Colon (tissue), 2 donors: ENCODE measurements around the gene ADGRB2.

ENCODE experiments used
- FAIRE-seq: peaks from 2 replicates; lab custom pipeline; 2012; peaks lifted over from hg19 to GRCh38; lab: Jason Lieb, UNC
- donor health status: control.
- donor health status: control.

Gene ADGRB2

DNA sequence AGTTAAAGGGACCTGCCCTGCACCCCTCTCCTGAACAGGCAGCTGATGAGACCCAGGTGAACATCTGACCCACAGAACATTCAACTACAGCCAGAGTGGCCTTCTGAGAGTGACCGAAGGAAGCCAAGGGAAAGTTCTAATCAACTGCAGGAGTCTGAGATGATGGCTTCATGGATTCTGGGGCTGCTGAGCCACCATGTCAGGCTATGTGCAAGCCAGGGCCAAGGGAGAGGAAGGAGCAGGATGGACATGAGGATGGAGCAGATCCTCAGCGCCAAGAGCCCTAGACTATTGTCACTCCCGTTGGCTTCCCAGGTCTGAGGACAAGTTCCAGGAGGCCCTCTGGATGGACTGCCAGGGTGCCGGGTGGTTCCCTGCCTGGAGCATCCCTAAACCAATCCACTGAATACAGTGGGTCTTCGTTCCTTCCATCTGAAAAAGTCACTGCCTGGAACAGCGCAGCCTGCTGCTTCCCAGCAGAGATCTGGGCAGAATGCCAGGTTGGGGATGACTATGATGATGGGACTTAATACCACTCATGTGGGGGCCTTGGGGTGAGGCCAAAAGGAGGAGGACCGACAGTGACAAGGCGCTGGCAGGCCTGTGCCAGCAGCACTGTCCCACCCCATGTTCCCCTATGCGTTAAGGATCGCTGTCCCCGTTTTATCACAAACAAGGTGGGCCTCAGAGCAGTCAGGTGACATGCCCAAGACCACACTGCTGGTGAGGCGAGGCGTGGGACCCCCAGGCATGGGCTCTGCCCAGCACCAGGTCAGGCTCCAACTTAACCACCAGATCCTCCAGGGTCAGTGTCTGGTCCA, 31.9 kb upstream of the ADGRB2 start:
- no peak for FAIRE-seq

DNA sequence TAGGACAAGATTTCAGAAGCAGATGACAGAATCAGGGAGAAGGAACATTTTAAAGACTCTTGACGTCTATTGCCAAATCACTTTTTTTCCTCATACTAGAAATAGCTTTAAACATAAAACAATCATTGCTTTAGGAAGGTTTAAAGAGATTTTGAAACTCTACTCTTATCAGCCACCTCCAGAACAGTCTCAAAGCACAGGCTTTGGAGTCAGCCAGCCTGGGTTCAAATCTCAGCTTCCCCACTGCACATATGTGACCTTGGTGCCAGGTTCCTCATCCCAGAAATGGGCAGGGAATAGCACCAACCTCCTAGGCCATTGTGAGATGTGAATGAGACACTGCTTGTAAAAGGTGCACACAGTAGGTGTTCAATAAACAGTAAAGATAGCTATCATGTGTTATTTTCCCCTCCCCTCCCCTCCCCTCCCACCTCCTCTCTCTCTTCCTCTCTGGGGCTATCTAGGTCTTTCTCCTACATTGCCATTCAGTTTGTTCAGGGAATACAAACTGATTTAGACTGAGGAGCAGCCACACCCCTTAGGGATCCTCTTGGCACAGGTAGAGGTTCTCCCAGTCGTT, 31.0 kb upstream of the ADGRB2 start:
- FAIRE-seq, result no peak

DNA sequence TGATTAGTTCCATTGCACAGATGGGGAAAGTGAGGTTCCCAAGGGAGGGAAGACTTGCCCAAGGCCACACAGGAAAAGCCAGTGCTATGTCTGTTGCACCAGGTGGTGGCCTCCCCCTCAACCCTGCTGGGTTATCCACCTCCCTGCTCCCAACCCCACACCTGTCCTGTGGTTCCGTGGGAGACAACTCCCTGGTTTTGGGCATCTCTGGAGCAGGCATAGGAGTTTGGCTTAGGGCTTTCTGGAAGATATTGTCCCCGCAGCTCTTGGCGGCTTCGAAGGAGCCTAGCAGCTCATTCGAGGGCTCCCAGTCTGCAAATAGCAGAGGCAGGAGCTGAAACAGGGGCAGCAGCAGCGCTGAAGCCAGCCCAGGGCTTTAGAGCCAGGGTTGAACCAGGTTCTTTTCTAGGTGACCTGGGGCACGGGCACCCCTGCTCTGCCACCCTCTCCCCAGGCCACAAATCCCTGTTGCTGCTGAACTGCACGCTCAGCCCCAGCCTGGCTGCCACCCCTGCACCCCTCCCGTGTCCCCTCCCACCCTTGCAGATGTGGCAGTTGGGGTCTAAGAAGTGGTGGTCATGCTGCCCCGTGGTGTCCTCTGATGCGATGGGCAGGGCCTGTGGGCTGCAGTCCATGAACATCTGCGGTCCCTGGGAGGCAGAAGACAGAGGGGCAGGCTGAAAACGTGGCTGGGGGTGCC, 29.6 kb upstream of the ADGRB2 start:
- FAIRE-seq, result no peak

DNA sequence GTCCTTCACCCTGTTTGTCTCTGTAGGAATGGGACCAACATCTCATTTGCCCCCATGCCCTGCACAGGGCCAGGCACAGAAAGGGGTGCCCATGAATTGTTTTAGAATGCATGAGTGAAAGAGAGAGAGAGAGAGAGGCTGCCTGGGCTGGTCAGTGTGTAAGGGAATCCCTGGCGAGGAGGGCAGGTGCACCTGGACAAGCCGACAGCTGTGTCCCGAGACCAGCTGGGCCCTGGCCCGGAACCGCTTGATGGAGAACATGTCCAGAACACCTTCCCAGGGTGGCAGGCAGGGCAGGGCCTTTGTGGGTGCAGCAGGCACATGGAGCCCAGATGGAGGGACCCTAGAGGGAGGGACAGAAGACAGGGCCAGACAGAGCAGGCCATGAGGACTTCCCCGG, 28.9 kb upstream of the ADGRB2 start:
- FAIRE-seq, result no peak

DNA sequence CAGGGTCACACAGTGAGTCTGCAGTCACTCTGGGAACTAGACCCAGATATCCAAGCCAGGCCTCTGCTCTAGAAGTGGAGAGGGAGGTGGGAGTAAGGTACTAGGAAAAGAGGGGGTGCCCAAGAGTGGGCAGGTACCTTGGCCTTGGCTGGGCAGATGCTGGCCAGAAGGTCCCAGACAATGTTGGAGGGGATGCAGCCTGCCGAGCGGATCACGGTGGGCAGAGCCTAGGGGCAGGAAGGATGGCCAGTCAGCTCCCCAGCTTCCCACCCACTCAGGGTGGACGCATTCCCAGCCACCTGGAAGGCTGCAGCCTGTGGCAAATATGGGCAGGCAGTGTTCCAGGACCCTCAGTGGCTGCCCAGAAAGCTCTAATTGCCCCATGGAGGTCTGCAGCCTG, 28.4 kb upstream of the ADGRB2 start:
- no peak for FAIRE-seq

DNA sequence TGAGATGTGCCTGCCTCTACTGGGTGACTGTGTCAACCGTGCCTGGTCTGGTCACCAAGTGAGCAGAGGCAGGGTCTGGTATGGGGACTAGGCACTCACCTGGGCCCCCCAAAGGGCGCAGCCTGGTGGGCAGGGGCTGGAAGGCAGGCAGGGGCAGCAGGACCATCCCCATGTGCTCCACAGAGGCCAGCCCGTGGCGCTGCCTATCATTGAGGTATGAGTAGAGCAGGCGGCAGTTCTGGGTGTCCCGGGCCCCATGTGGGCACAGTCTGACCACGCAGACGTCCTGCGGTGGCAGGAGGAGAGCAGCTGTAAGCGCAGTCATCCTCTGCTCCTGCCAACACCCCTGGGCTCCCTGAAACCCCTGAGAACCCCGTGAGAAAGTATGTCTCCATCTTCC, 28.0 kb upstream of the ADGRB2 start:
- no peak for FAIRE-seq

DNA sequence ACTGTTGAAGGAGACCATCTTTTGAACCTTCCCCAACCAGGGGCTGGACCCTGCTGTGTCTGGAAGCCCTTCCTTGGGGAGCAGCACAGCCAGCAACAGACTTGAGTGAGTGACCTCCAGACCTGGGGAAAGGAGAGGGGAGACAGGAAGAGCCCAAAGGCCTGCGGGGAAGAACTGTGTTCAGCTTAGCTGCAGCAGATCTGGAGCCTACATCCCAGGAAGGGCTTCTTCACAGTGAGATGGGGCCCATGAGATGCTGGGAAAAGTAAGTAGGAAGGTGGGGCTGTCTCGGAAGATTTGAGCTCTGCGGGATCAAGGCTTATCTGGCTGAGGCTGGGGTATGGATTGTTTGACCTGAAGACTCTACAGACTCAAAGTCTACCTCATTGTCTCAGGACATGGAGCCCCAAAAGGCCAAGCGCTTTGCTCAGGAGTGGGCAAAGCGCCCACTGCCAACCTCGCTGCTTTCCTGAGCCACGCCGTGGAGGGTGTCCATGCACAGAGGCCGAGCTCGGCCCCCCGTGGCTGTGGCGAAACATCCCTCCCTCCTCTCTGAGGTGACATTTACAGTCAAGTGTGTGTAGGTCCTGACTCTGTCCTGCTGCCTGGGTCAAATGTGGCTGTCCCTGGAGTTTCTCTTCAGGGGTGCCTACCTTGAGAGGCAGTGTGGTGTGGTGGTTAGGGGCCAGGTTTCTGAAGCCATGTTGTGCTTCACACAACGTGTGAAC, 27.2 kb upstream of the ADGRB2 start:
- no peak for FAIRE-seq

DNA sequence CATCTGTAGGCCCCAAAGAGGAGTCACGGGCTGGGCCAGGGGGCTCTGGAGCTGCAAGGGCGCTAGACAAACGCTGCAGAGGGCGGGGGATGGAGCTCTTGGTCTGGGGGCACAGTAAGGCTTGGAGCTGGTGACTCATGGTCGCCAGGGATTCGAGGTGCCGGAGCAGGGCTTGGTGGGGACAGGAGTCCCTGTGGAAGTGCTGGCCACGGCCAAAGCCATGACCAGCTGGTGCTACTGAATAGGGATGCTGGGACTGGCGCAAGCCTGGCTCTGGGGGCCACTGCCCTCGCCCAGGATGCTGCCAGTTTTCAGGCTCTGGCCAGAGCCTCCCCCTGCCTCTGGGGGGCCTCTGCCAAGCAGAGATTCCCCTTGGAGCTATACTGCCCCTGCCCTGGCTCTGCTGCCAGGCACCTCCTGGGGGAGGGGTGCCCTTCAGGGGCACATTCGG, 26.5 kb upstream of the ADGRB2 start:
- no peak for FAIRE-seq

DNA sequence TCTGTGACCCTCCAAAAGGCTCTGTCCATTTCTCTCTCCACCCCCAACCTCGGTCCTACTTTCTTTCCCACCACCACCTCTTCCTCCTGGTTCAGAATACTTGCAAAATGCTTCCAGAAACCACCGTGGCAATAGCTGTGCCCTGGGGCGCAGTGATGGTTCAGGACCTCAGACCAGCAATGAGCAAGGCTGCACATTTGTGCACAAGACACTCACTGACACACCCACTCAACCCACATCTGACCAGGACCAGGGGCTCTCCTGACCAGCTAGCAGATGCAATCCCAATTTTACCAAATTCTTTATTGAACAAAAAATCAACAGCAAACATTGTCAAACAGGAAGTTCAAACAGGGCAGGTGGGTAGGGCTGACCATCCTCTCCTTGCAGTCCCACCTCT, 26.0 kb upstream of the ADGRB2 start:
- FAIRE-seq, result no peak

DNA sequence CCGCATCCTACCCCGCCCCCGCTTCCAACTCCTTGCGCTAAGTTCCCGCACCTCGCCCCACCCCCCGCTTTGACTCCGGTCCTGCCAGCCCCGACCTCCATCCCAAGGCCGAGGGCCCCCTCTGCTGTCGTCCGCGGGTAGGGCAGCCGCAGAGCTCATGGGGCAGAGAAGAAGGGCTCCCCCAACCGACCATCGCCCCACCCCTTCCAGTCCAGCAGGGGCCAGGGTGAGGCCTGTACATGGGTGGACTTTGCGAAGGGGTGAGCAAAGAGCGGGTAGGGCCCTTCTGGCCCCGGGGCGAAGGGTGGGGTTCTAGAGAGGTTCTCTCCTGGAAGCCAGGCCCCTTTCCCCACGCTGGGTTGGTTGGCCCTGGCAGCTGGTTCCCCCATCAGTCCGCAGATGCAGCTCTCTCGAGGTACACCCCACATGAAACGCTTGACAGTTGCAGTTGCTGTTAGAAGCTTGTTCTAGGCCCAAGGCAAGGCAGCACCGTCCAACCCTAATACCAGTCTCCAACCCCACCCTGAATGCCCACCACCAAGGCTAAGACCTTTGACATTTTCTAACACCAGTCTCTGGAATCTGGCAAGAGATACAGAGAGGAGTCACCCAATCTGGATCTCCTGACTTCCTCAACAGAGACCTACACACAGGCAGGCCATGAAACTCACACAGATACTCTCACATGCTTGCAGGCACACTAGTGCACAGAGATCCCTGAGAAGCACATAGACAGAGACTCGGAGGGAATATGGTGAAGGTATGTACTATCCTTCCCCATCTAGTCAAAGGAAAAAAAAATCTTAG, 25.3 kb upstream of the ADGRB2 start:
- FAIRE-seq, result no peak

DNA sequence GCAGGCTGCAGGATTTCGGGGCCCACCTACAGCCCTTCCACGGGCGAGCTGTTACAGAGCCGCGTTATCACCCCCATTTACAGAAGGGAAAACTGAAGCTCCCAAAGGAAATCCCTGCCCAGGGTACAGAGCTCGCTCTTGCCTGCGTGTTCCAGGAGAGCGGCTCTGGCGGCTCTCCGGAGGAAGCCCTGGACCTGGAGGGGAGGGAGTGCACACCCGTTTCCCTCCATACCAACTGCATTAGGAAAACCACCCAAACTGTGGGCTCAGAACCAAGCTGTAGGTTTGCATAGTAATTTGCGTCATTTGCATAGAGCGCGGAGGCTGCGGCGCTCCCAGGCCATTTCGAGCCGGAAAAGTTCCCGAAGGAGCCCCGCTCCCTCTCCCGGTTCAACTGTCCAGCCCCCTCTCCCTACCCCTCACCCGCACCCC, 24.7 kb upstream of the ADGRB2 start:
- no peak for FAIRE-seq

DNA sequence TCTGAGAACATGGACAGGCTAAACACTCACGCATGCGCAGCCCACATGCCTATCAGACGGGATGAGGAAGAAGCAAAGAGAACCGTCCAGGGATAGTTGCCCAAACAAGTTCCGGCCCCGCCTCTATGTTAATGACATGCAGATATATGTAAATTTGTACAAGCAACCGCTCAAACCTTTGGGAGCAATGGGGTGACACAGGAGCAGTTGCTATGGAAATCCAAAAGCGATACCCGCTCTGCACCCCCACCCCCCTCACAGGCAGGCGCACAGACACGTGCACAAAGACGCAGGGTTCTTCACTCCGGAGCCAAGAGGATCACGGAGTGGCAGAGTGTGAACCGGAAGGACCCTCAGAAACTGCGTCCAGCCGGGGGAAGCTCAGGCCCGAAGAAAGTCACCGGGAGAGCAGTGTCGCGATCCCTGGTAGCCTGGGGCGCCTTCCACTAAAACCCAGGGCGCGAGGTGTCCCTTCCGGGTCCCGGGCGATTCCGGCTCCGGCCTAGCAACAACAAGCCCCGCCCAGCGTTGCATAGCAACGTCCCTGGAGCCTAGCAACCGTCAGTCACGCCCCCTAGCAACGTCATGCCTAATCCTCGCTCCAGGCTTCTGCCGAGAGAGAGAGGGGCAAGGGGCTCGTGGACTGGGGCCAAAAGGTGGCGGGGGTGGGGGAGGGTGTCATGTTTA, 24.1 kb upstream of the ADGRB2 start:
- FAIRE-seq, result no peak

DNA sequence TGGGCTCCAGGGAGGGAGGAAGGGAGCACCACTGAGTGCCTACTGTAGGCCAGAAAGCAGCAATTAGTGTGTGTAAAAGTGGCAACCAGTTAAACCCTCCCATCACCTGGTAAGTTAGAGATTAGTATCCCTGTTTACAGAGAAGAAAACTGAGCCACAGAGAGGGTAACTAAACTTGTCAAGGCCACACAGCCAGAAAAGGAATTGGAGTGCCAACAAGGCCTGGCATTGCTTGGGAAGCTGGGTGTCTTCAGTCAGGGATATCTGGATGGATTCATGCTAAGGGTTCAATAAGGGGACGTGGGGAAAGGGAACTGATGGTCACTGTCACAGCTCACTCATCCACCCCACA, 23.6 kb upstream of the ADGRB2 start:
- FAIRE-seq, result no peak

DNA sequence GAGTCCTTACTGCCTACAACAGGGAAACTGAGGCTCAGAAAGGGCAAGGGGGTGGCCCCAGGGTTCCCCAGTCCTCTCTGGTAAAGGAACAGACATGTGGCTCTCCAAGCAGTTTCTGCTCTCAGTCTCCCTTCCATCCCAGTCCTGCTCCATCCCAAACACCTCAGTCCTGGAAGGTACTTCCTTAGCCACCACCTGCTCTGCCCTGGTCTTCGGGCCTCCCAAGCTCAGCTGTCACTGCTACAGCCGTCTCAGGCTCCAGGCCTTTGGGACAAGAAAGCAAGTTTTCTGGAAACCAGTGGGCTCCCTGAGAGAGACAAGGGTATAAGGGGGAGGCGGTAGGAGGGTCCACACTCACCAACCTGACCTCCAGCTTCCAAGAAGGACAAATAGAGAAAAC, 23.1 kb upstream of the ADGRB2 start:
- FAIRE-seq, result no peak

DNA sequence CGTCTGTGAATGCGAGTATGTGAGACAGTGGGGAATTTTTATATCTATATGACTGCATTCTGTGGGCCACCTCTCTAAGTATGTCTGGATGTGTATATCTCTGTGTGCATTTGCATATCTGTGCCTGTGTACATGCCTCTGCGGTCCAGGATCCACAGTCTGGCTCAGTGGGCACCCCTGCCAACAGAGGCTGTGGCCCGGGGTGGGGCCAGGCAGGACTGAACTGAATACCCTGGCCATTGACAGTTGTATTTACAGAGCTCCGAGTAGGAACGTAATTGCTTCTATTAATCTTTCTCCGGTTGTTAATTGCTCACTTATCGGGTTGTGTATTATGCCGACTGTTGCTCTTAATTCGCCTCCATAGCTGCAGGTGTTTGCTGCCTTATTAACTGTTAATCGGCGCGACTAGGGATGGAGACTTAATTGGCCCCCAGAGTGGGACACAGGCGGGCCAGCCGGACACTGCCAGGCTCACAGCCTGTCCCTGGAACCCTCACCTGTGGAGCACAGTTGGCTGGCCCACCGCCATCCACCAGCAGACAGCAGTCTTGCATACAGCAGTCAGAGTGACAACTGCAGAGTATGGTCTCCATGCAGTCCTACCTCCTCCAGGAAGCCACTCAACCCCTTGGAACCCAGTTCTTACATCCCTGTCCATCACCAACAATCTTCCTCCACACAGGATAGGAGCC, 22.4 kb upstream of the ADGRB2 start:
- no peak for FAIRE-seq

DNA sequence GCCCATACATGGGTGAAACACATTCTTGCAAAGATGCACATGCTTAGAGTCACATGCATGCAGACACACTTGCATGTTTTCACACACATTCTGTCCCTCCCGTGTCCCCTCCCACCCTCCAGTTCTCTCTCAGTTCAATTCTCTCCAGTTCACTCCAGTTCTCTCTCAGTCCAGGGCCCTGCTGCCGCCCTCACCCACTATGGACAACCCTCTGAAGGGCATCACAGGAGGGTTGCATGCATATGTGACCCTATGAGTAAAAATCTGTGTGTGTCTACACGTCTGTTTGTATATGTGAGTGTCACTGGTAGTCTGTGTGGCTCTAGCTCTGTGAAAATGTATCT, 21.8 kb upstream of the ADGRB2 start:
- FAIRE-seq, result no peak

DNA sequence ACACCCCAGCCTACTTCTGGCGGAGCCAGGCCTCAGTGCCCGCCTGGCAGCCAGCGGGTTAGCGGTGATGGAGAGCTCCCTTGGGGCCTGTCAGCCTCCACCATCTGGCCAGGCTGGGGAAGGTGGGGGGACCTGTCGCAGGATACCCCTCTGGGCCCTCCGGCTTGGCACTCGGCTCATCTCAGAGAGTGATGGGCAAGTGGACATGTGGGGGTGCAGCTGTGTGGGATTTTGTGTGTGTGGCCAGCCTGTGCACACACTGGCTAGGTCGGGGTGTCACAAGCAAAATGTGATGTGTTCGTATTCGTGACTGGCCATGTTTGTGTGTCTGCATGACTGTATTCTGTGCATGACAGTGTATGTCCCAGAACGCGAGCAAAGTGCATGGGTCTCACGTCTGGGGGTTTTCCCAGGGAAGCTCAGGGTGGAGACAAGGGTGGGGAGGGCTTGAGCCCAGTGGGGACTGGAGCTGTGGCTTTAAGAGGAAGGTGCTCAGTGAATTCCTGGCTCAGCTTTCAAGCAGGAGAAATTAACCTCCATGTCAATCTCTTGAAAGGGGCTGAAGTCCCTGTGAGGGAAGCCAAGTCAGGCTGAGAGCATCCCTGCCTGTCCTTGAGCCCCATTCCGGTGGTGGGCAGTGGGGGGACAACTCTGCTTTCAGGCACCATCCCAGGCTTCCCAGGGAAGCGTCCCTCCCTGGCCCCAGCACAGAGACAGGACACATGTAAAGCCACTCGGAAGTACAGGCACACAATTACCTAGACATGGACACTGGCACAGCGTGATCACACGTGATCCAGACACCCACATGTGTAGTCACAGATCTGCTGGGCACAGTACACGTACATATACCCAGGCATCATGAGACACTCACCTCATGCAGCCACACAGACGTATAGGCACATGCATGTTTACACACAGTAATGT, 21.1 kb upstream of the ADGRB2 start:
- FAIRE-seq, result no peak

DNA sequence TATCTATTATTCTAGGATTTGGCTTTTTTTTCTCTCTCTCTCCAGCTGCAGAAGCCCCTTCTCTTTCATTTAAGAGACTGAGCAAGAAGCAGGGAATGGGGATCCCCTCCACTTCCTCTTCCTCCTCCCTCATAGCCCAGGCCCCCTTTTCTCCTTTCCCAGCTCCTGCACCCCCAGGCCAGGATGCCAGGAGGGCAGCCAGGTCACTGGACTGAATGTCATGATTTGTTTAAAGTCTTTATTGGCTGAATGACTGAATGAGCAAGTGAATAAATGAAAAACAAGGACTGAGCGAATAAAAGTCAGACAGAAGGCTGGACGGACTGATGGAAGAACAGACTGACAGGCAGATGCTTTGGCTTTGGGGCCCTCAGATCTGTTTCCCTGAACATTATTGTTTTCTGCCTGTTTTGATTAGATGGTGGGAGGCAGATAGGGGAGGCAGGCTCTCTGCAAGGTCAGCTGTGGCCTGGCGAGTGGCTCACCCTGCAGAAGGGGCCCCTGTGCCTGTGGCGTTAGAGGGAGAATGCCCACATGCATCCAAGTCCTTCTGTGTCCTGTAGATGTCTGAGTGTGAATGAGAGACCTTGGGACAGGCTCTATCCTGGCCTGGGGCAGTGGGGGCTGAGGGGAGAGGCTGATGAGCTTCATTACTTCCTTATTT, 20.3 kb upstream of the ADGRB2 start:
- no peak for FAIRE-seq

DNA sequence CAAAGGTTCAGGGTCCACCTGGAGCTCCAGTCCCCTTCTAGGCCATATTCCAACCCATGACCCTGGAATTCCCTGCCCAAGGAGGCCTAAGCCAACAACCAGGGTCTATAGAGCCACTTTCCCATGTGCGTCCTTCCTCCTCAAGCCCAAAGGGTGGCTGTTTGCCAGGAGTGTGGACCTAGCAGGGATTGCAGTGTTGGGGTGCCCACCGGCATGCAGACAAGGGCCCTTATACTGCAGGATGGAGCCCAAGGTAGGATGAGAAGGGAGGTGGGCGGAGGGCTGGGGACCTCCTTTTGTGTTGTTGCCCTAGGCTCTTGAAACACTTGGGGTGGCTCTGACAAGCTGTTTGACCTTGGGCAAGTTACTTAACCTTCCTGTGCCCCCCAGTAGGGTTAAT, 19.7 kb upstream of the ADGRB2 start:
- no peak for FAIRE-seq
